Common myeloid progenitor, CD34-positive (primary cell): Measurements from ENCODE around the gene EIF5B.
A peak's percentile ranks its signal among the peaks of the same experiment; 100 is the strongest.
"Not testable (repeated sequence)": the region's sequence is repeated elsewhere in the genome, so short reads cannot be mapped to it uniquely, and the experiment has no call there.

Experiments
- CTCF ChIA-PET: fragments of 350-600 bp; sonication (Branson Sonifier 250); formaldehyde crosslinking; loops from one replicate; lab custom pipeline; 2021; ENCODE audit warnings: antibody characterized with exemption; lab: Charles Lee
- POLR2A ChIA-PET: fragments of 350-600 bp; sonication (Branson Sonifier 250); formaldehyde crosslinking; loops from one replicate; lab custom pipeline; 2021; ENCODE audit warnings: antibody characterized with exemption; lab: Charles Lee
- DNase-seq, 3 donors: peaks; one replicate each; pipeline versions ENCODE4 v3.0.0 to v3.0.0-alpha.2; 2013
- H3K27ac ChIP-seq, 2 experiments: 1 replicate in 1 of 2; 2 replicates in 1 of 2; pipeline ENCODE4 v1.7.0; 2013; ENCODE audit warnings: inconsistent platforms in 2 of 2, low read length in 2 of 2, mild to moderate bottlenecking in 2 of 2, low read depth in 1 of 2, moderate library complexity in 1 of 2; ENCODE audit not compliant: severe bottlenecking in 2 of 2, insufficient read depth in 1 of 2, poor library complexity in 1 of 2
- H3K27me3 ChIP-seq, 5 experiments: replicated peaks in 2 of 5; 1 replicate in 3 of 5; 2 replicates in 2 of 5; pipeline versions ENCODE4 v1.6.1 to v1.7.0; 2013; ENCODE audit warnings: low read length in 4 of 5, mild to moderate bottlenecking in 2 of 5, moderate library complexity in 2 of 5, inconsistent platforms in 1 of 5; ENCODE audit not compliant: insufficient read depth in 5 of 5, control insufficient read depth in 4 of 5
- H3K36me3 ChIP-seq, 4 experiments: 1 replicate in 2 of 4; 2 replicates in 2 of 4; pipeline versions ENCODE4 v1.6.1 to v1.7.0; 2013; ENCODE audit warnings: low read length in 3 of 4, control low read depth in 1 of 4, mild to moderate bottlenecking in 1 of 4; ENCODE audit not compliant: control insufficient read depth in 4 of 4, insufficient read depth in 4 of 4
- H3K4me1 ChIP-seq, 4 experiments: 1 replicate in 3 of 4; 2 replicates in 1 of 4; pipeline versions ENCODE4 v1.6.1 to v1.7.1; 2013; ENCODE audit warnings: low read length in 3 of 4, mild to moderate bottlenecking in 3 of 4, control low read depth in 1 of 4, inconsistent platforms in 1 of 4, moderate library complexity in 1 of 4; ENCODE audit not compliant: control insufficient read depth in 4 of 4, insufficient read depth in 4 of 4; ENCODE audit errors: control extremely low read depth in 1 of 4
- H3K4me3 ChIP-seq, 7 experiments: 1 replicate in 4 of 7; 2 replicates in 3 of 7; pipeline versions ENCODE4 v1.5.1 to v1.7.0; 2013; ENCODE audit warnings: mild to moderate bottlenecking in 7 of 7, low read length in 6 of 7, moderate library complexity in 6 of 7, inconsistent platforms in 2 of 7, low read depth in 2 of 7, control low read depth in 1 of 7; ENCODE audit not compliant: insufficient read depth in 4 of 7, control insufficient read depth in 1 of 7; ENCODE audit errors: extremely low read depth in 1 of 7
- H3K9me3 ChIP-seq, 5 experiments: 1 replicate in 4 of 5; 2 replicates in 1 of 5; pipeline versions ENCODE4 v1.6.1 to v1.7.1; 2013; ENCODE audit warnings: low read length in 4 of 5, mild to moderate bottlenecking in 2 of 5, inconsistent platforms in 1 of 5, low read depth in 1 of 5, moderate library complexity in 1 of 5; ENCODE audit not compliant: control insufficient read depth in 4 of 5, insufficient read depth in 2 of 5; ENCODE audit errors: control extremely low read depth in 1 of 5
- WGBS: methylation state at CpG from one replicate; pipeline ENCODE4 v1.1.5; 2013; ENCODE audit not compliant: insufficient coverage; 5-methylcytosine and 5-hydroxymethylcytosine counted together

EIF5B gene

GRCh38 chr2:99365661-99366060, 28.5 kb downstream of the EIF5B start:
- WGBS, result no CpG with 5 or more reads among the region's 2 CpGs
- CTCF ChIA-PET, result interaction anchor here (1.1 to 2.2 kb wide), 3 partner anchors 11 to 27 kb away, joined by 3 to 7 read pairs (median 4); partner anchors contain the start of gene EIF5B
- no peaks in the 10 kb centered on the region for H3K9me3 ChIP-seq
- peaks cover 20 to 76% (median 47%) of the 10 kb centered on the region in 4 experiments for H3K36me3 ChIP-seq
- DNase-seq, result no peak
- no peaks in the 10 kb centered on the region for H3K4me1 ChIP-seq
- POLR2A ChIA-PET, result no interaction called here
- H3K27ac ChIP-seq, result no peak overlapping the region
- H3K27me3 ChIP-seq, result no peaks in the 10 kb centered on the region
- H3K4me3 ChIP-seq, result no peak overlapping the region

GRCh38 chr2:99368854-99369253, 31.7 kb downstream of the EIF5B start:
- WGBS, result 93% methylated on average over 3 of the region's 5 CpGs
- H3K27ac ChIP-seq, H3K4me1 ChIP-seq, CTCF ChIA-PET, POLR2A ChIA-PET, DNase-seq, H3K4me3 ChIP-seq, H3K27me3 ChIP-seq: not testable (repeated sequence)
- peaks cover 2 to 13% (median 3%) of the 10 kb centered on the region in 5 experiments for H3K9me3 ChIP-seq
- H3K36me3 ChIP-seq, result peaks cover 30 to 91% (median 56%) of the 10 kb centered on the region in 4 experiments

GRCh38 chr2:99373144-99373543, 36.0 kb downstream of the EIF5B start:
- POLR2A ChIA-PET, result no interaction called here
- no peaks in the 10 kb centered on the region for H3K4me1 ChIP-seq
- peaks cover 2 to 21% (median 3%) of the 10 kb centered on the region in 5 experiments for H3K9me3 ChIP-seq
- WGBS, result 100% methylated on average over 1 of the region's 4 CpGs
- DNase-seq, result no peak
- H3K27me3 ChIP-seq, result no peaks in the 10 kb centered on the region
- H3K36me3 ChIP-seq, result peaks cover 26 to 90% (median 53%) of the 10 kb centered on the region in 4 experiments
- H3K4me3 ChIP-seq, result no peak overlapping the region
- CTCF ChIA-PET, result interaction anchor here (0.9 kb wide), 1 partner anchor 11 kb away, joined by 3 read pairs; no protein-coding TSS in a partner anchor
- H3K27ac ChIP-seq, result no peak overlapping the region

DNA sequence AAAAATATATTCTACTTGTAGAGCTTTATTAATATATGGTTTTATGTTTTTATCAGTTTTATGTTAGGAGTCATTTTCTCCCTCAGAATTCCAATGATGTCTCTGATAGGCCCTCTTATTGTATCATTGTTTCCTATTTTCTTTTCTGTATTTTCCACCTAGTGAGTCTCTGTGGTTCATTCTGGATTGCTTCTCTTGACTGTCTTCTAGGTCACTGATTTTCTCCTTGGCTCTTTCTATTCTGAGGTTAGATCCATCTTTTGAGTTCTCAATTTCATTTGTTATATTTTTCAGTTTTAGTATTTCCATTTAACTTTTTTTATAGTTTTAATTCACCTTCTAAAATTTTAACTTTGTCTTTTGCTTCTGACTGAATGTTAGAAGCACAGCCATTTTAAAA, 37.6 kb downstream of the EIF5B start:
- Histone ChIP-seq H3K9me3 (peaks cover 2 to 21% (median 3%) of the 10 kb centered on the region in 5 experiments), H3K27ac (no peak overlapping the region), H3K4me1 (no peaks in the 10 kb centered on the region), H3K36me3 (peaks cover 28 to 87% (median 54%) of the 10 kb centered on the region in 4 experiments), H3K27me3 (no peaks in the 10 kb centered on the region), H3K4me3 (no peak overlapping the region)
- ChIA-PET CTCF (no interaction called here), POLR2A (interaction anchor here (0.7 kb wide), 1 partner anchor 71 kb away, joined by 3 read pairs; no protein-coding TSS in a partner anchor)
- DNase-seq, result peak in 1 of 3 donors; percentile 12

- Histone ChIP-seq H3K27me3 (no peaks in the 10 kb centered on the region), H3K27ac (no peak overlapping the region), H3K4me1 (no peaks in the 10 kb centered on the region), H3K36me3 (peaks cover 29 to 90% (median 57%) of the 10 kb centered on the region in 4 experiments), H3K4me3 (no peak overlapping the region), H3K9me3 (peaks cover 2 to 21% (median 3%) of the 10 kb centered on the region in 5 experiments)
- ChIA-PET CTCF (no interaction called here), POLR2A (no interaction called here)
- DNase-seq, result no peak
- WGBS, result 100% methylated on average over 1 of the region's 7 CpGs
These were observed 39.2 kb downstream of the EIF5B start for GRCh38 chr2:99376254-99376864.

- Histone ChIP-seq H3K4me1 (no peaks in the 10 kb centered on the region), H3K36me3 (peaks cover 30 to 91% (median 59%) of the 10 kb centered on the region in 4 experiments), H3K4me3 (no peak overlapping the region), H3K27ac (no peak overlapping the region), H3K9me3 (peaks cover under 1 to 24% (median 3%) of the 10 kb centered on the region in 5 experiments), H3K27me3 (no peaks in the 10 kb centered on the region)
- ChIA-PET CTCF (no interaction called here), POLR2A (no interaction called here)
- no peak for DNase-seq
- WGBS, result 100% methylated on average over 1 of the region's 1 CpG
These were observed 40.7 kb downstream of the EIF5B start for GRCh38 chr2:99377879-99378278.

DNA sequence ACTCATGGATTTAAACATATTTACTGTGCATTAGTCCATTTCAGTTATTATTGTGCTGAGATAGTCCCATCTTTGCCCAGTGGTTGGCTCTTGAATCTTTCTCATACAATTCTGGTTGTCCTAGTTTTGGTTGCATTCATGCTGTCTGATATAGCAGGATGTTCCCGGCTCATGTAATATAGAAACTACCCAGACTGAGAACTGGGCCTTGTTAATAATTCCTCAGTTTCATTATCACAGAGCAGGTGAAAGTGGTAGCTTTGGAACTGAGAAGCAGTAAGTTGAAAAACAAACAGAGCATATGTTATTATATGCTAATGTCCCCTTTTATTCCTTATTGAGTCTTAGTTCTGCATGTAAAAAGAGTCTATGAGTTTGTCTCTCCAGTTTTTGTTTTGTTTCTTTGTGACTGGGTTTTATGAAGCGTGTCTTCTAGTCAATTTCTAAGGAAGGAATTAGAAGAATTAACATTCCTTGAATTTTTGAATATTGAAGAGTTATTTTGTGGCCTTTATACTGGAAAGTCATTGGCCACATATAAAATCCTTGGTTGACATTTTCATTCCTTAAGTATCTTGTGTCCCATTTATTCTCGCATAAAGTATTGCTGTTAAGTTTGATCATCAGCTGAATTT, 43.3 kb downstream of the EIF5B start:
- no peak overlapping the region for H3K4me3 ChIP-seq
- ChIA-PET POLR2A (no interaction called here), CTCF (no interaction called here)
- no peaks in the 10 kb centered on the region for H3K4me1 ChIP-seq
- no peaks in the 10 kb centered on the region for H3K27me3 ChIP-seq
- H3K36me3 ChIP-seq, result peaks cover 24 to 82% (median 63%) of the 10 kb centered on the region in 4 experiments
- WGBS, result 83% methylated on average over 2 of the region's 3 CpGs
- peaks cover 0 to 19% (median 8%) of the 10 kb centered on the region in 5 experiments for H3K9me3 ChIP-seq
- no peak overlapping the region for H3K27ac ChIP-seq
- no peak for DNase-seq
